Immature natural killer cell (primary cell): ENCODE data around the gene PSMB5. TPM values are rescaled to one million over a fixed set of nuclear protein-coding genes. Genes with fewer than 3 reads are reported as not detected.

ENCODE experiments used
- DNase-seq, 3 donors: peaks; one replicate each; pipeline ENCODE4 v3.0.0; 2022; ENCODE audit warnings: mixed read lengths in 1 of 3
- H3K27ac Mint-ChIP-seq, 6 donors: one replicate each; pipeline ENCODE4 v1.8.0; 2020; ENCODE audit warnings: mixed read lengths in 6 of 6, mild to moderate bottlenecking in 5 of 6, inconsistent platforms in 4 of 6, moderate library complexity in 3 of 6
- H3K27me3 Mint-ChIP-seq, 3 donors: one replicate each; pipeline ENCODE4 v1.8.0; 2020 to 2021; ENCODE audit warnings: low read depth in 3 of 3, mild to moderate bottlenecking in 3 of 3, mixed read lengths in 3 of 3, moderate library complexity in 3 of 3, inconsistent platforms in 1 of 3
- H3K36me3 Mint-ChIP-seq, 3 donors: one replicate each; pipeline ENCODE4 v1.8.0; 2020; ENCODE audit warnings: mixed read lengths in 3 of 3, inconsistent platforms in 2 of 3, mild to moderate bottlenecking in 2 of 3
- H3K4me1 Mint-ChIP-seq, 2 donors: one replicate each; pipeline ENCODE4 v1.8.0; 2020; ENCODE audit warnings: inconsistent platforms in 2 of 2, mild to moderate bottlenecking in 2 of 2, mixed read lengths in 2 of 2, moderate library complexity in 1 of 2
- H3K4me3 Mint-ChIP-seq, 5 donors: one replicate each; pipeline ENCODE4 v1.8.0; 2020; ENCODE audit warnings: mild to moderate bottlenecking in 5 of 5, mixed read lengths in 5 of 5, inconsistent platforms in 3 of 5, moderate library complexity in 3 of 5
- H3K9me3 Mint-ChIP-seq, 6 donors: one replicate each; pipeline ENCODE4 v1.8.0; 2020; ENCODE audit warnings: mild to moderate bottlenecking in 6 of 6, mixed read lengths in 6 of 6, inconsistent platforms in 4 of 6, moderate library complexity in 3 of 6
- polyA plus RNA-seq, 3 donors: library from polyadenylated mRNA; unstranded; fragments of 300-500 nt; fragmentation: Illumina TruSeq; gene quantifications; one replicate each; pipeline ENCODE4 v1.2.3, GENCODE V29; 2021

Gene PSMB5
- polyA plus RNA-seq, 3 donors from 2014 or later: 25.6 to 54.3 (median 39.7) TPM

DNA sequence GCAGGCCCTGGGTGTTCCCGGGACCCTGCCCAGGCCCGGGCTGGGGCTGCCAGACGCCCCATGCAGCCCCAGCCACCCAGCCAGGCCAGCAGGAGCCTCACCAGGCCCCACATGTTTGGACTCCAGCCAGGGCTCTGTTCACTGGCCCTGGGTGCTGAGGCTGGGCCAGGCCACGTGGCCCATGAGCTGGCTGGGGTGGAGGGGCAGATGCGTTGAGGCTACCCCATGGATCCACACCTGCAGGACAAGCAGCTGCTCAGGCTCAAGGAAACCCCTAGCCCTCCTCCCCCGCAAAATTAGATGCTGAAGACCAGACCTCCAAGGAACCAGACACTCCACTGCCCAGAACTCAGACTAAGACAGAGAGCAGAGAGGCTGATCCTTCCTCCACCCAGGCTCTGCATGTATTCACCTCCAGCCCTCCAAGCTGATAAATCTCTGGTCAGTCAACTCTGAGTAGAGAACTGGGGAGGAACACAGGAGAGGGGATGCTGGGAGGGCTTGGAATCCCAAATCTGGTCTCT, 21.0 kb upstream of the PSMB5 start:
- peak overlapping the region in 1 of 6 donors; percentile 53 for H3K27ac Mint-ChIP-seq
- no peak for DNase-seq
- peaks cover 0 to 5% (median 2%) of the 10 kb centered on the region in 3 donors for H3K27me3 Mint-ChIP-seq
- peaks cover 0 to 3% (median under 1%) of the 10 kb centered on the region in 3 donors for H3K36me3 Mint-ChIP-seq
- peaks cover 18 to 19% of the 10 kb centered on the region in 2 donors for H3K4me1 Mint-ChIP-seq
- H3K4me3 Mint-ChIP-seq: peak overlapping the region in 4 of 5 donors; percentile 78 to 91 (median 88)
- peaks cover 0 to 1% (median 0%) of the 10 kb centered on the region in 6 donors for H3K9me3 Mint-ChIP-seq

GRCh38 chr14:23055147-23055550, 20.4 kb upstream of the PSMB5 start:
- Mint-ChIP-seq H3K4me1 (peaks cover 18 to 19% of the 10 kb centered on the region in 2 donors), H3K27me3 (peaks cover 0 to 5% (median 2%) of the 10 kb centered on the region in 3 donors), H3K36me3 (peaks cover 0 to 3% (median 0%) of the 10 kb centered on the region in 3 donors), H3K27ac (peak overlapping the region in 1 of 6 donors; percentile 40), H3K9me3 (peaks cover 0 to 1% (median 0%) of the 10 kb centered on the region in 6 donors), H3K4me3 (no peak overlapping the region)
- no peak for DNase-seq

- peaks cover 17 to 19% of the 10 kb centered on the region in 2 donors for H3K4me1 Mint-ChIP-seq
- peaks cover 0 to 3% (median 0%) of the 10 kb centered on the region in 3 donors for H3K36me3 Mint-ChIP-seq
- H3K27me3 Mint-ChIP-seq: peaks cover 0 to 3% (median 2%) of the 10 kb centered on the region in 3 donors
- H3K4me3 Mint-ChIP-seq: no peak overlapping the region
- no peak for DNase-seq
- no peak overlapping the region for H3K27ac Mint-ChIP-seq
- H3K9me3 Mint-ChIP-seq: no peaks in the 10 kb centered on the region
These were observed 19.5 kb upstream of the PSMB5 start for GRCh38 chr14:23054000-23054811.

DNA sequence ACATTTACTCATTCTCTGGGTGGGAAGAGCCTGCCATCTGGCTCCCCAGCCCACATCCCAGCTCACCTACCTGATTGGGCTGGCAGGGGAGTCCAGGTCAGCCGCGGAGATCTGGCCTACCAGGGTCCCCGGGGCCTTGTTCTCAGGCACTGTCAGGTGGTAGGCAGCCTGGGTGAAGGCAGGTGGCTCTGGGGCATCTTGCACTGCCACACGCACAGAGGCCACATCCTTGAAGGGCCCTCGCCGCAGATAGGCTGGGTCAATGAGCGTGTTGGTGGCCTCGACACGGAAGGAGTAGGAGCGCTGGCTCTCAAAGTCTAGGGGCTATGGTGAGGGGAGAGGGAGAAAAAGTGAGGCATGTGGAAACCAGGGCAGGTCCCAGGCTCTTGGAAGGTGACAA, 18.7 kb upstream of the PSMB5 start:
- Mint-ChIP-seq H3K9me3 (no peaks in the 10 kb centered on the region), H3K36me3 (peaks cover 0 to 3% (median 0%) of the 10 kb centered on the region in 3 donors), H3K4me1 (peaks cover 16 to 19% of the 10 kb centered on the region in 2 donors), H3K4me3 (no peak overlapping the region), H3K27me3 (peaks cover 0 to 3% (median 2%) of the 10 kb centered on the region in 3 donors), H3K27ac (peak overlapping the region in 1 of 6 donors; percentile 58)
- no peak for DNase-seq

- Mint-ChIP-seq H3K27ac (no peak overlapping the region), H3K36me3 (no peaks in the 10 kb centered on the region), H3K9me3 (no peaks in the 10 kb centered on the region), H3K4me3 (no peak overlapping the region), H3K27me3 (peaks cover 0 to 2% (median 0%) of the 10 kb centered on the region in 3 donors), H3K4me1 (peaks cover 12 to 13% of the 10 kb centered on the region in 2 donors)
- no peak for DNase-seq
These were observed 18.0 kb upstream of the PSMB5 start for GRCh38 chr14:23052671-23053070.

DNA sequence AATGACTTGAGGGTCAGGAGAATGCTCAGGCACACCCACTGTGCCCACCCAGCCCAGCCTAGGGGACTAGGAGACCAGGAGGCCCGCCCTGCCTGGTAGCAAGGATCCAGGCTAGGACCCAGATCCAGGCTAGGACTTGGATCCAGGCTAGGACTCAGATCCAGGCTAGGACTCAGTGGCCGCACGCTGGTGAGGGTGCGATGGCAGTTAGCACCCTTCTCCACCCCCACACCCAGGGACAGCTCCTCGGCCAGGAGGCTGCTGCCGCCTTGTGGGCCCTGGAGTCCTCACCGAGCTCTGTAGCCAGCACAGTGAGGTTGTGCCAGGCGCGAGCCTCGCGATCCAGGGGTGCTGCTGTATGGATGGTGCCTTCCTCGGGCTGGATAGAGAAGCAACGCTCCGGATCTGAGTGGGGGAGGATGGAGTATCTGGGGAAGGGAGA, 17.5 kb upstream of the PSMB5 start:
- no peak for DNase-seq
- Mint-ChIP-seq H3K27ac (no peak overlapping the region), H3K4me3 (no peak overlapping the region)

DNA sequence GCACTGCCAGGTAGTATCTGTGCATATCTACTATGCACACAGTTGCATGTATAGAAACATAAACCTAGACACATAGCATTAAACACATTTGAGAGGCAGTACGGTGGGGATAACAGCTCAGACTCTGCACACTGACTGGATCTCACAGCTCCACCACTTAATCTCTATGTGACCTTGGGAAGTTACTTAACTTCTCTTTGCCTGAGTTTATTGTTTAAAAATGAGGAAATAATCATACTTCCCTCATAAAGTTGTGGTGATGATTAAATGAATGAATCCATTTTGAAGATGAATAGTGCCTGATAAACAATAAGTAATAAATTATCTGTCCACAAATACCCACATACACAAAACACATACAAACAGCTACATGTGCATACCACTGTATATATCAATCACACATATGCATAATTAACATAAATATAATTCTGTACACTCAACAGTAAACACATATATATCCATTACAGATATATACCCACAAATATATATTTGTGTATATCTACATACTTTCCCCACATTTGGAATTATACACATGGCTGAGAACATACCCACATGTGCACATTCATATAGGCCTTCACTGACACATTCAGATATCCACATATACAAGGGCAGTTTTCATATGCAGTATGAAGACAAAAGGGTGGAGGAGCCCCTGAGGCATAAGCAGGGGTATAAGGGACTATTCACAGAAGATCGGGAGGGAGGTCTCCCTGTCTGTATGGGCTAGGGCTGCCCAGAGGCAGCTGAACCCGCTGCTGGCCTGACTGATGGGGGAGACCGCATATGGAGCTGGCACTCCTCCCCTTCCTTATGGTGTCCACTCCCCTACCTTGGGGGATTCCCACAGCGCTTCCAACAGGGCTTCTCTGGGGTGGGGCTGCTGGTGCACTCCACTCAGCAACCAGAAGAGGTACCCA, 16.7 kb upstream of the PSMB5 start:
- H3K36me3 Mint-ChIP-seq: no peaks in the 10 kb centered on the region
- no peak for DNase-seq
- H3K9me3 Mint-ChIP-seq: no peaks in the 10 kb centered on the region
- no peak overlapping the region for H3K27ac Mint-ChIP-seq
- H3K27me3 Mint-ChIP-seq: peaks cover 0 to 1% (median 0%) of the 10 kb centered on the region in 3 donors
- no peak overlapping the region for H3K4me3 Mint-ChIP-seq
- peaks cover 6% of the 10 kb centered on the region in 2 donors for H3K4me1 Mint-ChIP-seq

More for the DNA sequence above, 17.5 kb upstream of the PSMB5 start:
- Mint-ChIP-seq H3K27me3 (peaks cover 0 to 2% (median 0%) of the 10 kb centered on the region in 3 donors), H3K9me3 (no peaks in the 10 kb centered on the region), H3K4me1 (peaks cover 12 to 13% of the 10 kb centered on the region in 2 donors), H3K36me3 (no peaks in the 10 kb centered on the region)

DNA sequence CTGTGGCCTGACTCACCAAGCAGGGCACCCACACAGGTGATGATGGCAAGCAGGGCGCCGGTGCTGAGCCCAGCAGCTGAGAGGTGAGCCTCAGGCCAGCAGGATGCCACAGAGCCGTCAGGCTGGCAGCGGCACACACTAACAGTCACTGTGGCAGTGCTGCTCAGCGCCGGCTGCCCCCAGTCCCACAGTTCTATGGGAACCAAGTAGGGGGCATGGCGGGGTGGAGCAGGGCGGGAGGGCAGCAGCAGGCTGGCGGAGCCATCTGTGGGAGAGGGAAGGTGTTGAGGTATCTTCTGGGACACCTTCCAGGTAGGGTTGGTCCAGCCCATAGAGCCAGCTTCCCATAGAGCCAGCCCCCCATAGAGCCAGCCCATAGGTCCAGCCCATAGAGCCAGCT, 14.3 kb upstream of the PSMB5 start:
- no peaks in the 10 kb centered on the region for H3K4me1 Mint-ChIP-seq
- no peak overlapping the region for H3K4me3 Mint-ChIP-seq
- H3K27ac Mint-ChIP-seq: no peak overlapping the region
- H3K9me3 Mint-ChIP-seq: no peaks in the 10 kb centered on the region
- no peaks in the 10 kb centered on the region for H3K36me3 Mint-ChIP-seq
- DNase-seq: no peak
- H3K27me3 Mint-ChIP-seq: peaks cover 0 to 1% (median 0%) of the 10 kb centered on the region in 3 donors

DNA sequence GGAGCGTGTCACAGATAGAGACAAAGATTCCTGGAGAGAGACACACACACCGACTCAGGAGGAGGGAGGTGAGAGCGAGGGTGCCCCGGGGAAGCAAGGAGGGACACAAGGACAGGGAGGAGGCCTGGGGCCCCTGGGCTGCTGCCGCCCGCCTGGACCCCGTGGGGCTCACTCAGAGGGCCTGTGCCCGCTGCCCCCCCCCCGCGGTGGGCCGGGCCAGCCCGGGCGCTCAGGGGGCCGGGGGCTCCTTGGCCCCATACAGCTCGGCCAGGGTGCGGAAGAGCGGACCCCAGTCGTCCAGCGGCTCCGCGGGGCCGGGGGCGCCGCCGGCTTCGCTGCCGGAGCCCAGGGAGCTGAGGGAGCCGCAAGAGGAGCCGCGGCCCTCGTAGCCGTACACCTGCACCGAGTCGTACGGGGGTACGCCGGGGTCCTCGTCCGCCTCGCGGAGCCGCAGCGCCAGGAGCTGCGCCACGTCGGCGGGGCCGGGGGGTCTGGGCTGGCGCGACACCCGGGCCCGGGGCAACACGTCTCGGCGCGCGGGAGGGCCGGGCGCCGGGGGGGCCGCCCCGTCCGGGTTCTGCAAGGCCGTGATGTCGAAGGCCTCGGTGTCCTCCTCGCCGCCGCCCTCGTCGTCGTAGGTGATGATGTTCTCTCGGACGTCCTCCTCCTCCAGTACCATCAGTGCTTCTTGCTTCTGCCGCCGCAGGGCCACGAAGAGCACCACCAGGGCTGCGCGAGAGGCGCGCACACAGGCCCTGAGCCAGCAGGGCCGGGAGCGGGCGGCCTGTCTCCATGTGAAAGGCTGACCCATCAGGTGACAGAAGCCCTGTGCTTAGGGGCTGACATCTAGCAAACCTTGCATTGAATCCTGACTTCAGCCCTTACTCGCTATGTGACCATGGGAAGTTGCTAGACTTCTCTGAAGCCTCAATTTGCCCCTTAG, 13.3 kb upstream of the PSMB5 start:
- H3K4me1 Mint-ChIP-seq: no peaks in the 10 kb centered on the region
- H3K27me3 Mint-ChIP-seq: peaks cover 1 to 2% (median 1%) of the 10 kb centered on the region in 3 donors
- no peak overlapping the region for H3K4me3 Mint-ChIP-seq
- H3K36me3 Mint-ChIP-seq: no peaks in the 10 kb centered on the region
- no peak for DNase-seq
- H3K27ac Mint-ChIP-seq: no peak overlapping the region
- no peaks in the 10 kb centered on the region for H3K9me3 Mint-ChIP-seq

DNA sequence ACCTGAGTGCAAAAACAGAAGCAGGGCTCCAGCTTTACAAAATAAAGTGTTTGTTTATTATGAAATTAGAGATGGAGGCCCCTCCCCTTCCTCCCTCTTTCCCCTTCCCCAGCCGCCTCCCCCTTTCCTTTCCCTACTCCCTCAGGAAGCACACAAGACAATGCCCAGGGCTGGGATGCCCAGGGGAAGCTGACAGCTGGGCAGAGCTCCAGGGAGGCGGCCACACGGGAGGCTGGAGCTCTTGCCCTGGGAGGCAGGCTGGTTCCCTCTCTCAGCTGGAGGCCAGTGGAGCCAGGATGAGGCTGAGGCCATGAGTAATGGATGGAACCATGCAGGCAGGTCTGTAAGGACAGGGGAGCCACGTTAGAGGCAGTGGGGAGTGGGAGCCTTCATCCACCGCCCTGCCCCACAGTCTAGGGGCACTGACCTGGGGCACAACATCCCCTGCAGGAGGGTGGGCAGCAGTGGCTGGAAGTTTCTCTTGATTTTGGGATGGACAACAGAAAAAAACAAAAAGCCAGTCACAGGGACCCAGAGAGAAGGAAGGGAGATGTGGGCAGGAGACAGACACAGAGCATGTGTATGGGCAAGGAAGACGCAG, 12.4 kb upstream of the PSMB5 start:
- Mint-ChIP-seq H3K36me3 (no peaks in the 10 kb centered on the region), H3K9me3 (no peaks in the 10 kb centered on the region), H3K4me1 (no peaks in the 10 kb centered on the region), H3K4me3 (no peak overlapping the region), H3K27me3 (peaks cover 1 to 2% (median 1%) of the 10 kb centered on the region in 3 donors), H3K27ac (no peak overlapping the region)
- no peak for DNase-seq

- Mint-ChIP-seq H3K4me1 (no peaks in the 10 kb centered on the region), H3K9me3 (no peaks in the 10 kb centered on the region), H3K36me3 (no peaks in the 10 kb centered on the region), H3K27me3 (peaks cover 1 to 2% (median 1%) of the 10 kb centered on the region in 3 donors), H3K27ac (no peak overlapping the region), H3K4me3 (no peak overlapping the region)
- no peak for DNase-seq
These were observed 11.0 kb upstream of the PSMB5 start for GRCh38 chr14:23045419-23046357.
